ENCODE measurements around the gene ZSCAN18.

DNA sequence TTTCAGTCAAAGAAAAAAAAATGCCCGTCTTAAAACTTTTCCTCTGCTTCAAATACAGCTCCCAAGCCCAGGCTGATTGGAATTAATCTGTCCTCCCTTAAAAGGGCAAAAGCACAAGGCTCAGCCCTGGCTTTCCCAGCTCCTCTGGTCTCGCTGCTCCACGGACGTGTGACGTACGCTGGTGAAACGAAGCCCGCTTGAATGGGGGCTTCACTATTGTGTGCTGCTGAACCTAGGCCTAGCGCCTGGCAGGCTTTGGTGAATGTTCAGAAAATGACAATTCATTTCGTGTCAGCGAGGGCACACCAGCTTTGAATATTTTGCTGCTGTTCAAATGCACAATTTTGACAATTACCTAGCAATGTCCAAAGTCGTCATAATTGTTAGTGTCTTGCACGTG is 39.6 kb downstream of the ZSCAN18 start:
- TF ChIP-seq, protein P1, sequence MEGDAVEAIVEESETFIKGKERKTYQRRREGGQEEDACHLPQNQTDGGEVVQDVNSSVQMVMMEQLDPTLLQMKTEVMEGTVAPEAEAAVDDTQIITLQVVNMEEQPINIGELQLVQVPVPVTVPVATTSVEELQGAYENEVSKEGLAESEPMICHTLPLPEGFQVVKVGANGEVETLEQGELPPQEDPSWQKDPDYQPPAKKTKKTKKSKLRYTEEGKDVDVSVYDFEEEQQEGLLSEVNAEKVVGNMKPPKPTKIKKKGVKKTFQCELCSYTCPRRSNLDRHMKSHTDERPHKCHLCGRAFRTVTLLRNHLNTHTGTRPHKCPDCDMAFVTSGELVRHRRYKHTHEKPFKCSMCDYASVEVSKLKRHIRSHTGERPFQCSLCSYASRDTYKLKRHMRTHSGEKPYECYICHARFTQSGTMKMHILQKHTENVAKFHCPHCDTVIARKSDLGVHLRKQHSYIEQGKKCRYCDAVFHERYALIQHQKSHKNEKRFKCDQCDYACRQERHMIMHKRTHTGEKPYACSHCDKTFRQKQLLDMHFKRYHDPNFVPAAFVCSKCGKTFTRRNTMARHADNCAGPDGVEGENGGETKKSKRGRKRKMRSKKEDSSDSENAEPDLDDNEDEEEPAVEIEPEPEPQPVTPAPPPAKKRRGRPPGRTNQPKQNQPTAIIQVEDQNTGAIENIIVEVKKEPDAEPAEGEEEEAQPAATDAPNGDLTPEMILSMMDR (conservative IDR thresholded peaks at IDR 0.05; ENCODE audit: low read length): no peak
- no peak for TF ChIP-seq EZH2phosphoT487 (IDR thresholded peaks at IDR 0.05; ENCODE audit: borderline replicate concordance, low read depth, low read length)

Measured in OCI-LY7 (cell line).